HEK293 (cell line): Measurements from ENCODE around the gene MALT1.

Experiments
- CTCF ChIA-PET: fragments of 350-600 bp; formaldehyde crosslinking; extraction: SDS; loops from one replicate; lab custom pipeline; 2021; ENCODE audit warnings: antibody characterized with exemption; lab: Yijun Ruan, JAX
- POLR2A ChIA-PET: fragments of 300-600 bp; formaldehyde crosslinking; extraction: SDS; loops from one replicate; lab custom pipeline; 2020; ENCODE audit warnings: antibody characterized with exemption, inconsistent platforms; lab: Yijun Ruan, JAX
- H3K27ac ChIP-seq: fragments of 200-500 bp; sonication (Bioruptor generic); 2 replicates; pipeline ENCODE4 v1.5.1; 2014; ENCODE audit warnings: low read depth, low read length, control low read depth, inconsistent platforms; ENCODE audit errors: extremely low read depth
- H3K36me3 ChIP-seq, 2 experiments: fragments of 200-500 bp in 1 of 2; sonication (Bioruptor generic) in 1 of 2; 1 replicate in 1 of 2; 2 replicates in 1 of 2; pipeline ENCODE4 v1.5.1; 2014 to 2017; ENCODE audit warnings: inconsistent platforms in 2 of 2, low read length in 2 of 2; ENCODE audit not compliant: control insufficient read depth in 2 of 2, insufficient read depth in 1 of 2
- H3K4me1 ChIP-seq: fragments of 200-500 bp; sonication (Bioruptor generic); 2 replicates; pipeline ENCODE4 v1.5.1; 2014; ENCODE audit warnings: mild to moderate bottlenecking, low read length, inconsistent platforms; ENCODE audit not compliant: control insufficient read depth, insufficient read depth
- H3K4me3 ChIP-seq: 2 replicates; pipeline ENCODE4 v1.5.1; 2011; ENCODE audit warnings: low read depth, mild to moderate bottlenecking, control low read depth, low read length, moderate library complexity
- H3K9me3 ChIP-seq: fragments of 200-500 bp; sonication (Bioruptor generic); 2 replicates; pipeline ENCODE4 v1.5.1; 2014; ENCODE audit warnings: low read depth, low read length, inconsistent platforms; ENCODE audit not compliant: control insufficient read depth, insufficient read depth
- FEZF1 ChIP-seq: fragments of 450-650 bp; formaldehyde crosslinking; IDR thresholded peaks from 2 replicates; pipeline ENCODE4 v1.5.1; 2016; ENCODE audit warnings: missing biosample characterization, missing genetic modification characterization
- GLIS2 ChIP-seq: fragments of 450-650 bp; formaldehyde crosslinking; IDR thresholded peaks from 2 replicates; pipeline ENCODE4 v1.5.1; 2016; ENCODE audit warnings: missing biosample characterization, missing genetic modification characterization
- IKZF3 ChIP-seq: fragments of 450-650 bp; IDR thresholded peaks from 2 replicates; pipeline ENCODE4 v1.5.0; 2018; ENCODE audit warnings: missing biosample characterization, mild to moderate bottlenecking, missing genetic modification characterization, moderate library complexity
- KLF7 ChIP-seq: fragments of 450-650 bp; formaldehyde crosslinking; IDR thresholded peaks from 2 replicates; pipeline ENCODE4 v1.5.1; 2016; ENCODE audit warnings: missing biosample characterization, missing genetic modification characterization, borderline replicate concordance
- MEIS1 ChIP-seq: sonication (generic); formaldehyde crosslinking; IDR thresholded peaks from 2 replicates; pipeline ENCODE4 v1.8.1; 2022; ENCODE audit warnings: missing genetic modification reagents, mild to moderate bottlenecking, borderline replicate concordance
- MYNN ChIP-seq: fragments of 450-650 bp; formaldehyde crosslinking; IDR thresholded peaks from 2 replicates; pipeline ENCODE4 v1.5.1; 2016; ENCODE audit warnings: missing biosample characterization, missing genetic modification characterization, borderline replicate concordance
- SP2 ChIP-seq: fragments of 450-650 bp; formaldehyde crosslinking; IDR thresholded peaks from 2 replicates; pipeline ENCODE4 v1.5.1; 2016; ENCODE audit warnings: missing biosample characterization, missing genetic modification characterization
- SP3 ChIP-seq: fragments of 450-650 bp; formaldehyde crosslinking; IDR thresholded peaks from 2 replicates; pipeline ENCODE4 v1.5.1; 2016; ENCODE audit warnings: missing biosample characterization, missing genetic modification characterization
- SP7 ChIP-seq: fragments of 450-650 bp; formaldehyde crosslinking; IDR thresholded peaks from 2 replicates; pipeline ENCODE4 v1.5.1; 2016; ENCODE audit warnings: missing biosample characterization, missing genetic modification characterization
- TRIM28 ChIP-seq: IDR thresholded peaks from 2 replicates; pipeline ENCODE4 v1.6.1; 2011; ENCODE audit warnings: low read length, control low read depth, borderline replicate concordance
- YY1 ChIP-seq: fragments of 450-650 bp; formaldehyde crosslinking; IDR thresholded peaks from 2 replicates; pipeline ENCODE4 v1.5.1; 2018; ENCODE audit warnings: missing biosample characterization, missing genetic modification characterization
- ZBTB48 ChIP-seq: fragments of 450-650 bp; formaldehyde crosslinking; IDR thresholded peaks from 2 replicates; pipeline ENCODE4 v1.5.1; 2016; ENCODE audit warnings: missing biosample characterization, missing genetic modification characterization
- ZBTB6 ChIP-seq: fragments of 450-650 bp; formaldehyde crosslinking; IDR thresholded peaks from 2 replicates; pipeline ENCODE4 v1.5.1; 2017; ENCODE audit warnings: missing biosample characterization, missing genetic modification characterization
- ZBTB8A ChIP-seq: fragments of 450-650 bp; formaldehyde crosslinking; IDR thresholded peaks from 2 replicates; pipeline ENCODE4 v1.5.1; 2016; ENCODE audit warnings: missing biosample characterization, missing genetic modification characterization
- ZNF140 ChIP-seq: fragments of 450-650 bp; formaldehyde crosslinking; IDR thresholded peaks from 2 replicates; pipeline ENCODE4 v1.5.1; 2016; ENCODE audit warnings: missing biosample characterization, missing genetic modification characterization
- ZNF174 ChIP-seq: fragments of 450-650 bp; formaldehyde crosslinking; IDR thresholded peaks from 2 replicates; pipeline ENCODE4 v1.5.0; 2017; ENCODE audit warnings: missing biosample characterization, mild to moderate bottlenecking, missing genetic modification characterization
- ZNF211 ChIP-seq: fragments of 450-650 bp; formaldehyde crosslinking; IDR thresholded peaks from 2 replicates; pipeline ENCODE4 v1.5.1; 2016; ENCODE audit warnings: low read depth, missing biosample characterization, missing genetic modification characterization
- ZNF26 ChIP-seq: fragments of 450-650 bp; formaldehyde crosslinking; IDR thresholded peaks from 2 replicates; pipeline ENCODE4 v1.5.1; 2016; ENCODE audit warnings: missing biosample characterization, missing genetic modification characterization
- ZNF354C ChIP-seq: fragments of 450-650 bp; formaldehyde crosslinking; IDR thresholded peaks from 2 replicates; pipeline ENCODE4 v1.5.1; 2016; ENCODE audit warnings: missing biosample characterization, missing genetic modification characterization, low read depth, borderline replicate concordance
- ZNF433 ChIP-seq: fragments of 450-650 bp; formaldehyde crosslinking; IDR thresholded peaks from 2 replicates; pipeline ENCODE4 v1.5.1; 2016; ENCODE audit warnings: missing biosample characterization, missing genetic modification characterization, low read depth
- ZNF488 ChIP-seq: fragments of 450-650 bp; formaldehyde crosslinking; IDR thresholded peaks from 2 replicates; pipeline ENCODE4 v1.5.1; 2016; ENCODE audit warnings: missing biosample characterization, missing genetic modification characterization
- ZNF571 ChIP-seq: fragments of 450-650 bp; formaldehyde crosslinking; IDR thresholded peaks from 2 replicates; pipeline ENCODE4 v1.5.0; 2017; ENCODE audit warnings: missing biosample characterization, missing genetic modification characterization
- ZNF645 ChIP-seq: fragments of 450-650 bp; formaldehyde crosslinking; IDR thresholded peaks from 2 replicates; pipeline ENCODE4; 2016; ENCODE audit warnings: missing biosample characterization, missing genetic modification characterization
- ZNF654 ChIP-seq: fragments of 450-650 bp; formaldehyde crosslinking; IDR thresholded peaks from 2 replicates; pipeline ENCODE4 v1.5.1; 2016; ENCODE audit warnings: low read depth, missing biosample characterization, missing genetic modification characterization
- ZNF677 ChIP-seq: fragments of 450-650 bp; IDR thresholded peaks from 2 replicates; pipeline ENCODE4 v1.5.0; 2018; ENCODE audit warnings: missing biosample characterization, mild to moderate bottlenecking, missing genetic modification characterization, moderate library complexity
- ZSCAN5A ChIP-seq: fragments of 450-650 bp; formaldehyde crosslinking; IDR thresholded peaks from 2 replicates; pipeline ENCODE4 v1.5.1; 2016; ENCODE audit warnings: missing biosample characterization, missing genetic modification characterization
- ZXDB ChIP-seq: fragments of 450-650 bp; formaldehyde crosslinking; IDR thresholded peaks from 2 replicates; pipeline ENCODE4 v1.5.1; 2016; ENCODE audit warnings: missing biosample characterization, missing genetic modification characterization

Gene MALT1

GRCh38 chr18:58635891-58636290 lies 35.4 kb upstream of the MALT1 start:
- no peaks in the 10 kb centered on the region for H3K36me3 ChIP-seq
- ChIA-PET POLR2A (interaction anchor here (1.4 kb wide), 1 partner anchor 35 kb away, joined by 3 read pairs; the partner anchor contains the start of gene MALT1), CTCF (interaction anchor here (0.7 to 1.6 kb wide), 3 partner anchors 36 to 590 kb away, joined by 3 to 7 read pairs (median 4); partner anchors contain the start of gene MALT1)
- H3K9me3 ChIP-seq: no peaks in the 10 kb centered on the region
- H3K4me1 ChIP-seq: peaks cover 14% of the 10 kb centered on the region
- no peak for TF ChIP-seq ZNF654
- no peak for TF ChIP-seq ZBTB8A (tag by site-specific recombination)
- TF ChIP-seq ZNF174 (tag by site-specific recombination): no peak
- no peak for TF ChIP-seq ZNF211
- TF ChIP-seq SP3 (tag by site-specific recombination): no peak
- TF ChIP-seq YY1: no peak
- peak; percentile 78; the same call in 1 of the 2 replicates for TF ChIP-seq ZNF140 (tag by site-specific recombination)
- peak; percentile 25; the same call in 1 of the 2 replicates for TF ChIP-seq FEZF1 (tag by site-specific recombination)
- H3K27ac ChIP-seq: no peak overlapping the region
- no peak overlapping the region for H3K4me3 ChIP-seq

GRCh38 chr18:58637197-58637596 lies 34.1 kb upstream of the MALT1 start:
- Histone ChIP-seq H3K9me3 (no peaks in the 10 kb centered on the region), H3K27ac (no peak overlapping the region), H3K4me3 (no peak overlapping the region), H3K4me1 (peaks cover 17% of the 10 kb centered on the region), H3K36me3 (no peaks in the 10 kb centered on the region)
- ChIA-PET POLR2A (no interaction called here), CTCF (no interaction called here)
- TF ChIP-seq ZNF433 (tag by site-specific recombination): no peak
- TF ChIP-seq ZNF645: no peak
- no peak for TF ChIP-seq SP7 (tag by site-specific recombination)
- no peak for TF ChIP-seq ZXDB (tag by site-specific recombination)
- no peak for TF ChIP-seq ZBTB48 (tag by site-specific recombination)
- TF ChIP-seq ZNF571 (tag by site-specific recombination): no peak
- no peak for TF ChIP-seq MEIS1 (CRISPR knock-in tag)
- TF ChIP-seq IKZF3: no peak
- no peak for TF ChIP-seq ZNF354C (tag by site-specific recombination)
- TF ChIP-seq MYNN (tag by site-specific recombination): no peak
- TF ChIP-seq KLF7 (tag by site-specific recombination): no peak
- TF ChIP-seq TRIM28: no peak
- no peak for TF ChIP-seq ZNF488
- TF ChIP-seq ZNF677 (tag by site-specific recombination): no peak
- TF ChIP-seq ZNF26: no peak
- TF ChIP-seq SP2 (tag by site-specific recombination): no peak
- no peak for TF ChIP-seq ZBTB6 (tag by site-specific recombination)
- no peak for TF ChIP-seq GLIS2
- TF ChIP-seq ZSCAN5A (tag by site-specific recombination): no peak
